Right atrium auricular region (tissue), 2 donors: Measurements from ENCODE around the gene RHOG. TPM values are rescaled to one million over a fixed set of nuclear protein-coding genes. Genes with fewer than 3 reads are reported as not detected.

ENCODE experiments used
- DNase-seq: peaks from one replicate; pipeline ENCODE4 v3.0.0-alpha.2; 2019; ENCODE audit warnings: low spot score
- H3K27ac ChIP-seq, 2 donors: fragments of 200-600 bp; sonication (generic); 1 replicate in 1 of 2; 2 replicates in 1 of 2; pipeline ENCODE4 v1.5.1; 2016 to 2019
- H3K27me3 ChIP-seq, 2 donors: fragments of 200-600 bp; sonication (generic); one replicate each; pipeline versions ENCODE4 v1.5.1 to v1.6.0; 2017 to 2019
- H3K36me3 ChIP-seq: fragments of 200-600 bp; sonication (generic); one replicate; pipeline ENCODE4 v1.5.1; 2016
- H3K4me1 ChIP-seq, 2 donors: fragments of 200-600 bp; sonication (generic); one replicate each; pipeline versions ENCODE4 v1.5.1 to v1.6.0; 2017 to 2019
- H3K4me3 ChIP-seq, 2 donors: fragments of 200-600 bp; sonication (generic); 1 replicate in 1 of 2; 2 replicates in 1 of 2; pipeline ENCODE4 v1.5.1; 2017 to 2019; ENCODE audit warnings: mild to moderate bottlenecking in 1 of 2, moderate library complexity in 1 of 2
- H3K9me3 ChIP-seq, 2 donors: fragments of 200-600 bp; sonication (generic); one replicate each; pipeline ENCODE4 v1.5.1; 2019
- total RNA-seq, 2 donors: library from RNA; depleted of rRNA; stranded (reverse); fragments of >200 nt; gene quantifications; one replicate each; pipeline ENCODE4 v1.1.0, GENCODE V29; 2016
- TF ChIP-seq, protein P1 (sequence below), 2 donors: fragments of 200-600 bp; sonication (generic); IDR thresholded peaks; one replicate each; pipeline ENCODE4 v1.5.1; 2019; ENCODE audit warnings: antibody characterized with exemption in 2 of 2

The RHOG gene
- total RNA-seq, 2 donors from 2014 or later, result 20.1 to 48.9 TPM

- TF ChIP-seq, protein P1, sequence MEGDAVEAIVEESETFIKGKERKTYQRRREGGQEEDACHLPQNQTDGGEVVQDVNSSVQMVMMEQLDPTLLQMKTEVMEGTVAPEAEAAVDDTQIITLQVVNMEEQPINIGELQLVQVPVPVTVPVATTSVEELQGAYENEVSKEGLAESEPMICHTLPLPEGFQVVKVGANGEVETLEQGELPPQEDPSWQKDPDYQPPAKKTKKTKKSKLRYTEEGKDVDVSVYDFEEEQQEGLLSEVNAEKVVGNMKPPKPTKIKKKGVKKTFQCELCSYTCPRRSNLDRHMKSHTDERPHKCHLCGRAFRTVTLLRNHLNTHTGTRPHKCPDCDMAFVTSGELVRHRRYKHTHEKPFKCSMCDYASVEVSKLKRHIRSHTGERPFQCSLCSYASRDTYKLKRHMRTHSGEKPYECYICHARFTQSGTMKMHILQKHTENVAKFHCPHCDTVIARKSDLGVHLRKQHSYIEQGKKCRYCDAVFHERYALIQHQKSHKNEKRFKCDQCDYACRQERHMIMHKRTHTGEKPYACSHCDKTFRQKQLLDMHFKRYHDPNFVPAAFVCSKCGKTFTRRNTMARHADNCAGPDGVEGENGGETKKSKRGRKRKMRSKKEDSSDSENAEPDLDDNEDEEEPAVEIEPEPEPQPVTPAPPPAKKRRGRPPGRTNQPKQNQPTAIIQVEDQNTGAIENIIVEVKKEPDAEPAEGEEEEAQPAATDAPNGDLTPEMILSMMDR (IDR thresholded peaks at IDR 0.05), result no peak
- no peaks in the 10 kb centered on the region for H3K36me3 ChIP-seq
- no peak for DNase-seq
- peaks cover 0 to 22% of the 10 kb centered on the region in 2 donors for H3K4me1 ChIP-seq
- peak overlapping the region; percentile 15 to 67 for H3K27ac ChIP-seq
- H3K4me3 ChIP-seq, result no peak overlapping the region
- no peaks in the 10 kb centered on the region for H3K9me3 ChIP-seq
- H3K27me3 ChIP-seq, result no peaks in the 10 kb centered on the region
These were observed 30.3 kb downstream of the RHOG start for GRCh38 chr11:3810446-3810845.

- H3K27me3 ChIP-seq, result no peaks in the 10 kb centered on the region
These were observed 31.2 kb downstream of the RHOG start for GRCh38 chr11:3809624-3809928.

DNA sequence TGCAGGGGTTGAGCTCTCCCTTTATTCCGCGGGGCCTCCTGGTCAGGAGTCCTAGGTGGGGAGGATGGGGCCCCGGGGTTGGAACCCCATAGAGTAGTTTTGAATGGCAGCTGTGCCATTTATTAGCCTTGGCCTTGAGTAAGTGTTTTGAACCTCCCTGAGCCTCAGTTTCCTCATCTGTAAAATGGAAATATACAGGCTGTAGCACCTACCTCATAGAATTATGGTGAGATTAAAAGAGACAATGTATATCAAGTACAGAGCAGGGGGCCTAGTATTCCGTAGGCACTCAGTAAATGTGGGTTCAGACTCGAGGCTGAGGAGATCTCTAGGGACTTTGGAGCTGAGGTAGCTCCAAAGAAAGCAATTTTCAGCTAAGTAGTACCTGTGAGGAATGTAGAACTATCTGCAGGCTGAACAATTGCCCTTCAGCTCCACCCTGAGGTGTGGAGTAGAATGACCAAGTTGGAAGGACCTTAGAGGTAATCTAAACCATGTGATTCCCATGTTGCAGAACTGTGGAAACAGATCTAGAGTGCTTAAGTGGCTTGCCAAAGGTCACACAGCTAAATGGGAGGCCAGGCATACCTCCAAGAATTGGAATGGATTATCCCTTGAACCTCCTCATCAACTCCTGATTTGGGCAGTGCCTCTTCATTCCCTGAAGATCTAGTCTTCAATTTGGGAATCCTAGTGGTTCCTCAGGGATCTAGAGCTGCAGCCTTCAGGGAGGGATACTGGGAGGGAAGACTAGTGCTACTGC lies 31.7 kb downstream of the RHOG start:
- peak overlapping the region; percentile 74 for H3K4me3 ChIP-seq
- no peaks in the 10 kb centered on the region for H3K36me3 ChIP-seq
- DNase-seq, result no peak
- TF ChIP-seq, protein P1 (IDR thresholded peaks at IDR 0.05), result peak in 1 of 2 donors; percentile 25
- H3K9me3 ChIP-seq, result no peaks in the 10 kb centered on the region
- peak overlapping the region; percentile 56 to 66 for H3K27ac ChIP-seq
- peaks cover 0 to 22% of the 10 kb centered on the region in 2 donors for H3K4me1 ChIP-seq
- H3K27me3 ChIP-seq, result no peaks in the 10 kb centered on the region

More at GRCh38 chr11:3809624-3809928, 31.2 kb downstream of the RHOG start:
- Histone ChIP-seq H3K9me3 (no peaks in the 10 kb centered on the region), H3K36me3 (no peaks in the 10 kb centered on the region), H3K4me3 (no peak overlapping the region), H3K4me1 (peaks cover 0 to 22% of the 10 kb centered on the region in 2 donors), H3K27ac (no peak overlapping the region)
- TF ChIP-seq, protein P1 (IDR thresholded peaks at IDR 0.05), result no peak
- DNase-seq, result no peak

DNA sequence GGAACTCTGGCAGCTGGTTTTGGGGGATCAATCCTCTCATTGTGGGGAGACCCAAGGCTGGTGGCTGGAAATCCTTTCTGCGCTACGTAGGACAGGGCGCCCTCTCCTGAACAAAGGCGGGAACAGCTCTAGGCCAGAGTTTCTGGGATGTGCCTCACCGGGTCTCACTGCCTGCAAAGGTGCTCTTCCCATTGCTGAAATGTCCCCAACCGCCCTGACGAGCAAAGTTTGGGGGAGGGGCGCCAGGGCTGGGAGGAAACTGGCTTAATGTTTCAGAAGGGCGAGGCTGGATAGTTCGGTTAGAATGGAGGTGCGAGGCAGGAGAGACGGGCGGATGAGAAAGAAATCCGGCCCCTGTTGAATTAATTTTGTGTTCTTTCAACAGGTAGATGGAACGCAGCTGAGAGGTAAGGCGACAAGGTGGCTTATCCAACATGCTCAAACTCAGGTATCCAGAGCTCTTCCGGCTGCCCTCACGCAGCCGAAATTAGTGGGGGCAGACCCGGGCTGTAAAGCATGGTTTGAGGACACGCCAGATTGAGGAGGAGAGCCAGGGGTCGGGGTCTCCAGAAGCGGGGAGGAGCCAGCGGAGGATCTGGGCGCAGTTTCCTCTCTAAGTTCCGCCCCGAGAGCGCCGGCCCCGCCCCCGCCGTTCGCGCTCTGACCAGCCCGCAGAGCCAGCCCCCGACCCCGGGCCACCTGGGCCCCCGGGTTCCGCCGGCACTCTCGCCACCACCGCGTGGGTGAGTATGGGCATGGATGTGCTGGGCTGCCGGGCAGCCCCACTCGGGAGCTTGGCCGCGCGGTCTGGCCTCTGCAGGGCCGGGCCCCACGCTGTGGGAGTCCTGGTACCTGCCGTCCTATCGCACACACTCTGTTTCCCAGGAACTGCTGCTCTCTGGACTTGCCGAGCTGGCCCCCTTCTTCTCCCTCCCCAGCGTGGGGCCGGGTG lies 32.6 kb downstream of the RHOG start, which contains the start of gene PGAP2:
Gene PGAP2, plus strand, starts transcription at position 652 of the 952 bp plus-strand sequence. CDS start 2,700 bp downstream, outside the sequence.
- TF ChIP-seq, protein P1 (IDR thresholded peaks at IDR 0.05), result peak; percentile 55 to 76
- no peaks in the 10 kb centered on the region for H3K27me3 ChIP-seq
- no peaks in the 10 kb centered on the region for H3K36me3 ChIP-seq
- DNase-seq, result peak; percentile 70
- H3K9me3 ChIP-seq, result no peaks in the 10 kb centered on the region
- H3K4me1 ChIP-seq, result peaks cover 0 to 22% of the 10 kb centered on the region in 2 donors
- H3K27ac ChIP-seq, result peak within 1 kb of the TSS; percentile 56 to 66
- H3K4me3 ChIP-seq, result peak within 1 kb of the TSS; percentile 74

DNA sequence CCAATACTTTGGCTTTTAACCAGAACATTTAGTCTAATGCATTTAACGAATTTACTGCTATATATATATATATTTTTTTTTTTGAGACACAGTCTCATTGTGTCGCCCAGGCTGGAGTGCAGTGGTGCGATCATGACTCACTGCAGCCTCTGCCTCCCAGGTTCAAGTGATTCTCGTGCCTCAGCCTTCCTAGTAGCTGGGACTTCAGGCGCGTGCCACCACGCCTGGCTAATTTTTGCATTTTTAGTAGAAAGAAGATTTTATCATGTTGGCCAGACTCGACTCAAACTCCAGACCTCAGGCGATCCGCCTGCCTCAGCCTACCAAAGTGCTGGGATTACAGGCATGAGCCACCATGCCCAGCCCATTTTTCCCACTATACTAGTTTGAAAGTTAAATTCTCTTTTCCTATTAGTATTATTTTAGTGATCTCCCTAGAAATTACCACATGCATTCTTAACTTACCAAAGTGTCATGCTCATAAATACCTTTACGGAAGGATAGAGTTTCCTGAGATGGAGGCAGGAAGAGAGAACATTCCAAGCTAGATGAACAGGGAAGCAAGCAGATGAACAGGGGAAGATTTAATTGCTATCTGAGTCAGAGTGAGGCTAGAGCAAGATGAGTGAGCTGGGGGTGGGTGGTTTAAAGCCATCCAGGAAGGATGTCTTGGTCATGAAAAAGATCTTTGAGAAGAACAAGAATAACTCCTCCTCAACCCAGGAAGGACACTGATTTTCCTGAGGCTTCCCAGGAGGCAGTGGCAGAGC lies 36.8 kb downstream of the RHOG start:
- H3K4me1 ChIP-seq, result peaks cover 0 to 5% of the 10 kb centered on the region in 2 donors
- no peaks in the 10 kb centered on the region for H3K36me3 ChIP-seq
- no peak overlapping the region for H3K27ac ChIP-seq
- no peak overlapping the region for H3K4me3 ChIP-seq
- TF ChIP-seq, protein P1 (IDR thresholded peaks at IDR 0.05), result no peak
- H3K9me3 ChIP-seq, result no peaks in the 10 kb centered on the region
- DNase-seq, result no peak
- H3K27me3 ChIP-seq, result no peaks in the 10 kb centered on the region
